Central memory CD8-positive, alpha-beta T cell (primary cell): ENCODE data around the gene MRPL43.

ENCODE experiments used
- ATAC-seq: fragments of 150-1000 bp; cut with Tn5 transposase; replicated peaks from 2 replicates; pipeline ENCODE4 v1.10.0; 2022; ENCODE audit warnings: mild to moderate bottlenecking, moderate FRiP score, moderate number of reproducible peaks; ENCODE audit not compliant: poor library complexity, severe bottlenecking; ENCODE audit errors: extremely low read depth
- DNase-seq, 2 donors: peaks; one replicate each; pipeline ENCODE4 v3.0.0; 2021; ENCODE audit warnings: low spot score in 2 of 2
- H3K27ac Mint-ChIP-seq: one replicate; pipeline ENCODE4 v1.8.0; 2022; ENCODE audit warnings: low read depth, mild to moderate bottlenecking, moderate library complexity, mixed read lengths
- H3K27me3 Mint-ChIP-seq: one replicate; pipeline ENCODE4 v1.8.0; 2022; ENCODE audit warnings: mixed read lengths
- H3K36me3 Mint-ChIP-seq: one replicate; pipeline ENCODE4 v1.8.0; 2022; ENCODE audit warnings: mild to moderate bottlenecking, moderate library complexity, mixed read lengths; ENCODE audit not compliant: insufficient read depth
- H3K4me1 Mint-ChIP-seq: one replicate; pipeline ENCODE4 v1.8.0; 2022; ENCODE audit warnings: mixed read lengths
- H3K4me3 Mint-ChIP-seq: one replicate; pipeline ENCODE4 v1.8.0; 2022; ENCODE audit warnings: mild to moderate bottlenecking, moderate library complexity, mixed read lengths
- H3K9me3 Mint-ChIP-seq: one replicate; pipeline ENCODE4 v1.8.0; 2022; ENCODE audit warnings: mixed read lengths

MRPL43 gene

GRCh38 chr10:101005869-101006567 lies 18.7 kb upstream of the MRPL43 start:
- Mint-ChIP-seq H3K27me3 (no peaks in the 10 kb centered on the region), H3K36me3 (peaks cover 2% of the 10 kb centered on the region), H3K9me3 (no peaks in the 10 kb centered on the region), H3K27ac (no peak overlapping the region), H3K4me3 (no peak overlapping the region), H3K4me1 (peaks cover 3% of the 10 kb centered on the region)
- DNase-seq (no peak), ATAC-seq (no peak)

- H3K27ac Mint-ChIP-seq, result no peak overlapping the region
- no peak overlapping the region for H3K4me3 Mint-ChIP-seq
- ATAC-seq (no peak), DNase-seq (no peak)
- no peaks in the 10 kb centered on the region for H3K9me3 Mint-ChIP-seq
- H3K27me3 Mint-ChIP-seq, result no peaks in the 10 kb centered on the region
- peaks cover 6% of the 10 kb centered on the region for H3K4me1 Mint-ChIP-seq
- H3K36me3 Mint-ChIP-seq, result peaks cover 5% of the 10 kb centered on the region
Measured at GRCh38 chr10:101005361-101005760, 18.1 kb upstream of the MRPL43 start.

- Mint-ChIP-seq H3K4me3 (no peak overlapping the region), H3K36me3 (peaks cover 8% of the 10 kb centered on the region), H3K9me3 (no peaks in the 10 kb centered on the region), H3K4me1 (peaks cover 9% of the 10 kb centered on the region), H3K27ac (no peak overlapping the region), H3K27me3 (no peaks in the 10 kb centered on the region)
- DNase-seq (no peak), ATAC-seq (no peak)
Measured at GRCh38 chr10:101003639-101004206, 16.4 kb upstream of the MRPL43 start.

- peaks cover 9% of the 10 kb centered on the region for H3K36me3 Mint-ChIP-seq
- peaks cover 19% of the 10 kb centered on the region for H3K4me1 Mint-ChIP-seq
- H3K9me3 Mint-ChIP-seq, result no peaks in the 10 kb centered on the region
- no peak for ATAC-seq
- no peaks in the 10 kb centered on the region for H3K27me3 Mint-ChIP-seq
- H3K4me3 Mint-ChIP-seq, result no peak overlapping the region
- no peak overlapping the region for H3K27ac Mint-ChIP-seq
- DNase-seq, result no peak
Measured at GRCh38 chr10:101002456-101002855, 15.2 kb upstream of the MRPL43 start.

GRCh38 chr10:101001659-101002035 lies 14.3 kb upstream of the MRPL43 start:
- no peak overlapping the region for H3K27ac Mint-ChIP-seq
- ATAC-seq (no peak), DNase-seq (no peak)
- no peaks in the 10 kb centered on the region for H3K9me3 Mint-ChIP-seq
- peaks cover 9% of the 10 kb centered on the region for H3K36me3 Mint-ChIP-seq
- no peak overlapping the region for H3K4me3 Mint-ChIP-seq
- peaks cover 19% of the 10 kb centered on the region for H3K4me1 Mint-ChIP-seq
- no peaks in the 10 kb centered on the region for H3K27me3 Mint-ChIP-seq

- ATAC-seq (no peak), DNase-seq (no peak)
- Mint-ChIP-seq H3K4me1 (peaks cover 25% of the 10 kb centered on the region), H3K36me3 (peaks cover 12% of the 10 kb centered on the region), H3K27ac (no peak overlapping the region), H3K4me3 (peak overlapping the region; percentile 67), H3K27me3 (no peaks in the 10 kb centered on the region), H3K9me3 (no peaks in the 10 kb centered on the region)
Measured at GRCh38 chr10:101000915-101001658, 13.8 kb upstream of the MRPL43 start.

- peak overlapping the region; percentile 67 for H3K4me3 Mint-ChIP-seq
- no peak for ATAC-seq
- no peaks in the 10 kb centered on the region for H3K27me3 Mint-ChIP-seq
- no peak overlapping the region for H3K27ac Mint-ChIP-seq
- no peaks in the 10 kb centered on the region for H3K9me3 Mint-ChIP-seq
- DNase-seq, result no peak
- H3K4me1 Mint-ChIP-seq, result peaks cover 25% of the 10 kb centered on the region
- H3K36me3 Mint-ChIP-seq, result peaks cover 12% of the 10 kb centered on the region
Measured at GRCh38 chr10:101000127-101000914, 13.0 kb upstream of the MRPL43 start.

GRCh38 chr10:100999742-101000126 lies 12.4 kb upstream of the MRPL43 start, which contains the start of gene LZTS2:
LZTS2 (plus strand) TSS chr10:100999808; CDS start chr10:101002539, 2,731 bp downstream.
- peaks cover 25% of the 10 kb centered on the region for H3K4me1 Mint-ChIP-seq

GRCh38 chr10:100998991-100999741 lies 11.9 kb upstream of the MRPL43 start:
- Mint-ChIP-seq H3K4me1 (peaks cover 25% of the 10 kb centered on the region), H3K36me3 (peaks cover 13% of the 10 kb centered on the region), H3K9me3 (no peaks in the 10 kb centered on the region), H3K4me3 (peak overlapping the region; percentile 82), H3K27me3 (no peaks in the 10 kb centered on the region), H3K27ac (peak overlapping the region; percentile 72)
- peak; percentile 61 to 73 for DNase-seq
- ATAC-seq, result peak; percentile 63

More at GRCh38 chr10:100999742-101000126, 12.4 kb upstream of the MRPL43 start, which contains the start of gene LZTS2:
- DNase-seq (no peak), ATAC-seq (no peak)
- H3K36me3 Mint-ChIP-seq, result peaks cover 12% of the 10 kb centered on the region
- H3K9me3 Mint-ChIP-seq, result no peaks in the 10 kb centered on the region
- H3K4me3 Mint-ChIP-seq, result peak within 1 kb of the TSS; percentile 82
- peak within 1 kb of the TSS; percentile 72 for H3K27ac Mint-ChIP-seq
- H3K27me3 Mint-ChIP-seq, result no peaks in the 10 kb centered on the region

- Mint-ChIP-seq H3K27ac (peak overlapping the region; percentile 72), H3K27me3 (no peaks in the 10 kb centered on the region), H3K4me3 (peak overlapping the region; percentile 82), H3K4me1 (peaks cover 25% of the 10 kb centered on the region), H3K36me3 (peaks cover 15% of the 10 kb centered on the region), H3K9me3 (no peaks in the 10 kb centered on the region)
- peak; percentile 35 for ATAC-seq
- DNase-seq, result peak; percentile 34 to 42
Measured at GRCh38 chr10:100998183-100998990, 11.1 kb upstream of the MRPL43 start.
